Left cardiac atrium (tissue), 4 donors: ENCODE results near the gene GLB1L3. TPM values are rescaled to one million over a fixed set of nuclear protein-coding genes. Genes with fewer than 3 reads are reported as not detected.
"Not testable (repeated sequence)": the region's sequence is repeated elsewhere in the genome, so short reads cannot be mapped to it uniquely, and the experiment has no call there.

ENCODE experiments used
- ATAC-seq, 2 donors: fragments of 200-7000 bp; cut with Tn5 transposase; one replicate each; pipeline ENCODE4 v1.9.1; 2020; ENCODE audit warnings: mild to moderate bottlenecking in 2 of 2, moderate library complexity in 2 of 2
- DNase-seq: peaks from one replicate; pipeline ENCODE4 v3.0.0-alpha.2; 2020
- intact Hi-C, 2 donors: fragments of 100-400 bp; cut with DNase I; formaldehyde crosslinking; loops; one replicate each; pipeline versions ENCODE4 v1.14.1 to v1.15.1; 2022 to 2023
- total RNA-seq, 2 donors: library from RNA; stranded (reverse); fragmentation: NEBNext Ultra II Directional; extraction: Animal tissue kit (Norgen Biotek cat#: 25700); gene quantifications; one replicate each; pipeline ENCODE4 v1.2.1, GENCODE V29; 2021
- donor health status: DM: no; HTN: yes; CAD: no.
- donor health status: DM: no; HTN: yes; CAD: no; lungs with severe emphysema.
- donor health status: DM: yes; HTN: yes; CAD: no.
- donor health status: Dilated cardiomyopathy.

Gene GLB1L3
- total RNA-seq, 2 donors from 2014 or later, result not detected

- peak; percentile 72 to 76 for ATAC-seq
- intact Hi-C loops, result no loop called here
- no peak for DNase-seq
Measured at GRCh38 chr11:134272381-134273316, 3.5 kb upstream of the GLB1L3 start.

GRCh38 chr11:134273317-134273712, 2.9 kb upstream of the GLB1L3 start:
- ATAC-seq, result no peak
- no peak for DNase-seq
- intact Hi-C loops, result no loop called here

DNA sequence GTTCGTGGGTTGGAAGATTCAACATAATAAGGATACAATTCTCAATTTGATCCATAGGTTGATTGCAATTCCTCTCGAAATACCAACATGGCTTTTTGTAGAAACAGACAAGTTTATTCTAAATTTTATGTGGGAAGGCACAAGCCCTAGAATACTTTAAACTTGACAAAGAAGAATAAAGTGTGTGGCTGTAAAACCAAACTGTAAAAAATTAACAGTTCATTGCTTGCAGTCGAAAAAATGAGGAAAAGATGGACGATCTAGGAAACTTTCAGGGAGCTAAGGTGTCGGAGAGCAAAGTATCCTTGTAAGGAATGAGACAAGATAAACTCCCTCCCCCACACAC, 1.0 kb upstream of the GLB1L3 start:
- DNase-seq (no peak), ATAC-seq (no peak)
- intact Hi-C loops, result no loop called here

DNA sequence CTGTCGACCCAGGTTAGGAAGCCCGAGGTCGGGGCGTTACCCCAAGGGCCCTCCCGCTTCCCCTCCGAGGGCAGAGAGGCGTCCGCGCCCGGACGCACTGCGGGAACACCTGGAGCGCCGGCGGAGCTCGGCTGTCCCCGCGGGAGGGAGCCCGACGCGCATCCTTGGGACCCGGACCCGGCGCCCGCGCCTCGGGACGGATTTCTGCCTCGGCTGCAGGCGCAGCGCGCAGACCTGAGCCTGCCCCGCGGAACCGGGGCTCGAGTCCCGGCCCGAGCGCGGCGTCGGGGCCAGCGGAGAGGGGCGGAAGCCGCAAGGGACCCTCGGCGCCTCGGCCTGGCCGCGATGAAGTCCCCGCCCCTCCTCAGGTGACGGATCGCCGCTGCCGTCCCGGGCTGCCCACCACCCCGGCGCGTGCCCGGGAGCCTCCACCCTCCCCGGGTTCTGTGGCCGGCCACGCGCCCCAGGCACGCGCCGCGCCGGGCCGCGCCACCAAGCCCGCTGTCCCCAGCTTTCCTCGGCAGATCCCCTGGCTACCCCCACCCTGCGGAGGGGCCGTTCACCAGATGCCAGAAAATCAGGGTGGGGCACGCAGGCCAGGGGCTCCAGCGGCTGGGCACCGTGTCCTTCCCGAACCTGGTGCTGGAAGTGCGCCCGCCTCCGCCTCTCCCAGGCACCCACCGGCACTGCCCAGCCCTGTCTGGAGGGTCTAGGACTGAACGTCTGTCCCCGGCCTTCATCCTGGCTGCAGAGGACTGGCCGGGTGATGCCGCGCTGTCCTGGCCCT, 410 bp downstream of the GLB1L3 start:
- intact Hi-C loops, result no loop called here
- DNase-seq (no peak), ATAC-seq (peak; percentile 10 to 35)

GRCh38 chr11:134277183-134278001, 1.2 kb downstream of the GLB1L3 start:
- intact Hi-C loops, result no loop called here
- DNase-seq, result no peak
- ATAC-seq, result no peak

DNA sequence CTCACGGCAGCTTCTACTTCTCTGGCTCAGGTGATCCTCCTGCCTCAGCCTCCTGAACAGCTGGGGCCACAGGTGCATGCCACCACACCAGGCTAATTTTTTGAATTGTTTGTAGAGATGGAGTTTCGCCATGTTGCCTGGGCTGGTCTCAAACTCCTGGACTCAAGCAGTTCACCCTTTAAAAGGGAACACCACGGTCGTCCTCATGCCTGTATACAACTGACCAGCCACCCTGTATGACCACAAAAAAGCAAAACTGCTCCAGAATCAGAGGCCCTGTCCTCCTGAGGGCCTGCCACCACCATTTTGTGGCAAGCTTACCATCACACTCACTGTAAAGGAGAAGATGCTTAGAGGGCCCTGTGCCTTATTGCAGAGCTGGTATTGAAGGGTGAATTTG, 2.2 kb downstream of the GLB1L3 start:
- intact Hi-C loops, result no loop called here
- ATAC-seq (no peak), DNase-seq (no peak)

GRCh38 chr11:134281635-134282034, 5.5 kb downstream of the GLB1L3 start:
- peak in 1 of 2 donors; percentile 23 for ATAC-seq
- DNase-seq, intact Hi-C loops: not testable (repeated sequence)

GRCh38 chr11:134282121-134283045, 6.2 kb downstream of the GLB1L3 start:
- peak in 1 of 2 donors; percentile 72 for ATAC-seq
- intact Hi-C loops, result no loop called here
- DNase-seq, result no peak

DNA sequence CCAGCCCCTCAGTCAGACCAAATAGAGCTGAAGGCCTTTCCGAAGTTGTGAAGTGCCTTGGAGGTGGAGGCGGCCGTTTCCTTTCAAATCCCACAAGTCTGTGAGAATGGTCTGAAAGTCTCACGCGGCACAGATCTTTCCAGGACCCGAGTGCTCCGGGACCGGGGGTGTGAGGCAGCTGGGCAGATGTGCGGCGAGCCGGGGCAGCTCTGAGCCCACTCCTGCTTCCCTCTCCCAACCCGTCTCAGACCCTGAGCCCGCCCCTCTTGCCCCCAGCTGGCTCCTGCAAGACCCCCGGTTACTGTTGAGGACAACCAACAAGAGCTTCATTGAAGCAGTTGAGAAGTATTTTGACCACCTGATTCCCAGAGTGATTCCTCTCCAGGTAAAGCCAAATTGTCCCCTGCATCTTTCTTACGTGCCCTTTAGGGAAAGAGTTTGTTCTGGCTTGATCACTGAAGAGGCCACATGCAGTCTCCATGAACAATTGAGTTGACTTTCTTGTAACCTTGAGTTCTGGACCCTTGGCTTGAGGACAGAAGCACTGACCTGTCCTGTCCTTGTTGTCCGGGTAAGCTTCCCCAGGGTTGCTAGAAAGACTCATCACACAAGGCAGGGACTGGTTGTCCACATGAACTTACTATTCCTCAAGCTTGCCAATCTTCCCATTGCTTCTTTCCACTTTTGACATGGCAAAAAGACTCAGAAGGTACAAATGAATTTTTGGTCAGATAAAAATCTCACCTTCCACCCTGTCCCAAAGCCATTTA, 7.5 kb downstream of the GLB1L3 start:
- DNase-seq (no peak), ATAC-seq (no peak)
- intact Hi-C loops, result no loop called here

DNA sequence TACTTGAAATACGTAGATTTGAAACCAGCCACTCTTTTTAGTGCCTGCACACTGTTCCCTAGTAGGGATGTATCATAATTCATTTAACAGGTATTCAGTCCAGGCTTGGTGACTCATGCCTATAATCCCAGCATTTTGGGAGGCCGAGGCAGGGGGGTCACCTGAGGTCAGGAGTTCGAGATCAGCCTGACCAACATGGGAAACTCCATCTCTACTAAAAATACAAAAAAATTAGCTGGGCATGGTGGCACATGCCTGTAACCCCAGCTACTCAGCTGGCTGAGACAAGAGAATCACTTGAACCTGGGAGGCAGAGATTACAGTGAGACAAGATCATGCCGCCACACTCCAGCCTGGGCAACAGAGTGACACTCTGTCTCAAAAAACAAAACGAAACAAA, 8.2 kb downstream of the GLB1L3 start:
- ATAC-seq, intact Hi-C loops: not testable (repeated sequence)

GRCh38 chr11:134287561-134287960, 11.4 kb downstream of the GLB1L3 start:
- no peak for DNase-seq
- intact Hi-C loops, result no loop called here
- no peak for ATAC-seq

More for the DNA sequence above, 8.2 kb downstream of the GLB1L3 start:
- not testable (repeated sequence) for DNase-seq

DNA sequence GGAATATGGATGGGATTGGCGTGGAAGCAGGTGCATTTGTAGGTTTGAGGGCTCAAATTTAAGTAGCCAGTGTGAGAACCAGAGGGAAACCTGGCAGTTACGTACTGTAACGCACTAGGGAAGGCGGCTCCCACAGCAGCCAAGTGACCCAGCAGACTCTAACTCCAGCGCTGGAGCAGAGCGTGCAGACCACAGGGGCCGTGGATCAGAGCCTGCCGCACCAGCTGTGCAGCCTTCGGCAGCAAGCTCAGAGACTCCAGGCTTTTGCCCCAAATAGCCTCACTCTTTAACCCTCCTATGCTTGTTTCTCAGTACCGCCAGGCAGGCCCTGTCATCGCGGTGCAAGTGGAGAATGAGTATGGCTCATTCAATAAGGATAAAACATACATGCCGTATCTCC, 12.3 kb downstream of the GLB1L3 start:
- DNase-seq, result no peak
- intact Hi-C loops, result no loop called here
- no peak for ATAC-seq

DNA sequence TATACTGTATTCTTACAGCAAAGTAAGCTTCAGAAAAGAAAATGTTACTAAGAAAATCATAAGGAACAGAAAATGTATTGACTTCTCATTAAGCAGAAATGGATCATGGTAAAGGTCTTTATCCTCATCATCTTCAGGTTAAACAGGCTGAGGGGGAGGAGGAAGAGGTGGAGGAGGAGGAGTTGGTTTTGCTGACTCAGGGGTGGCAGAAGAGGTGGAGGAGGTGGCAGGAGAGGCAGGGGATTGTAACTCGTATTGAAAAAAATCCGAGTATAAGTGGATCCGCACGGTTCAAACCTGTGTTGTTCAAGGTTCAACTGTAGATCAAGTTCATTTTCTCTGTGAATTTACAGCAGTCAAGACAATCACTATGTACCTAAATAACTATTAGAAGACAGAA, 13.0 kb downstream of the GLB1L3 start:
- DNase-seq (no peak), ATAC-seq (no peak)
- intact Hi-C loops, result no loop called here

GRCh38 chr11:134289789-134290188, 13.6 kb downstream of the GLB1L3 start:
- DNase-seq, result no peak
- intact Hi-C loops, result no loop called here
- ATAC-seq, result peak; percentile 38 to 47

- intact Hi-C loops, result no loop called here
- ATAC-seq, result no peak
- DNase-seq, result no peak
Measured at GRCh38 chr11:134290646-134291045, 14.5 kb downstream of the GLB1L3 start.

- no peak for DNase-seq
- intact Hi-C loops, result no loop called here
- no peak for ATAC-seq
Measured at GRCh38 chr11:134291196-134291595, 15.0 kb downstream of the GLB1L3 start.

GRCh38 chr11:134292661-134293060, 16.5 kb downstream of the GLB1L3 start:
- DNase-seq, result no peak
- intact Hi-C loops, result no loop called here
- ATAC-seq, result no peak
